ENCODE data around the gene TULP1.

The TULP1 gene

GRCh38 chr6:35496036-35496840, 16.5 kb downstream of the TULP1 start:
- TF ChIP-seq EZH2 (IDR thresholded peaks at IDR 0.05; ENCODE audit: borderline replicate concordance, low read depth, low read length, severe bottlenecking), result no peak
- TF ChIP-seq, protein P1, sequence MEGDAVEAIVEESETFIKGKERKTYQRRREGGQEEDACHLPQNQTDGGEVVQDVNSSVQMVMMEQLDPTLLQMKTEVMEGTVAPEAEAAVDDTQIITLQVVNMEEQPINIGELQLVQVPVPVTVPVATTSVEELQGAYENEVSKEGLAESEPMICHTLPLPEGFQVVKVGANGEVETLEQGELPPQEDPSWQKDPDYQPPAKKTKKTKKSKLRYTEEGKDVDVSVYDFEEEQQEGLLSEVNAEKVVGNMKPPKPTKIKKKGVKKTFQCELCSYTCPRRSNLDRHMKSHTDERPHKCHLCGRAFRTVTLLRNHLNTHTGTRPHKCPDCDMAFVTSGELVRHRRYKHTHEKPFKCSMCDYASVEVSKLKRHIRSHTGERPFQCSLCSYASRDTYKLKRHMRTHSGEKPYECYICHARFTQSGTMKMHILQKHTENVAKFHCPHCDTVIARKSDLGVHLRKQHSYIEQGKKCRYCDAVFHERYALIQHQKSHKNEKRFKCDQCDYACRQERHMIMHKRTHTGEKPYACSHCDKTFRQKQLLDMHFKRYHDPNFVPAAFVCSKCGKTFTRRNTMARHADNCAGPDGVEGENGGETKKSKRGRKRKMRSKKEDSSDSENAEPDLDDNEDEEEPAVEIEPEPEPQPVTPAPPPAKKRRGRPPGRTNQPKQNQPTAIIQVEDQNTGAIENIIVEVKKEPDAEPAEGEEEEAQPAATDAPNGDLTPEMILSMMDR (IDR thresholded peaks at IDR 0.05; ENCODE audit: borderline replicate concordance, extremely low read depth, low read length, poor library complexity, severe bottlenecking), result no peak
- Histone ChIP-seq H3K27ac (ENCODE audit: low read length) (no peak overlapping the region), H3K4me3 (ENCODE audit: low read depth in 1 of 2, low read length in 2 of 2) (no peak overlapping the region), H3K36me3 (ENCODE audit: insufficient read depth, low read length) (no peaks in the 10 kb centered on the region), H4K20me1 (ENCODE audit: insufficient read depth, low read length) (peaks cover 8% of the 10 kb centered on the region), H3K9me3 (ENCODE audit: insufficient read depth, low read length, severe bottlenecking) (no peaks in the 10 kb centered on the region), H3K27me3 (ENCODE audit: insufficient read depth, low read length, poor library complexity) (peaks cover 45% of the 10 kb centered on the region), H3K79me2 (ENCODE audit: insufficient read depth, low read length) (no peaks in the 10 kb centered on the region), H2AFZ (ENCODE audit: low read depth, low read length) (no peak overlapping the region), H3K4me1 (ENCODE audit: insufficient read depth, low read length) (peaks cover 12% of the 10 kb centered on the region), H3K9ac (ENCODE audit: low read depth, low read length) (no peak overlapping the region), H3K4me2 (ENCODE audit: insufficient read depth, low read length) (no peak overlapping the region)
- DNase-seq (no peak), ATAC-seq (ENCODE audit: insufficient read depth, low read depth) (no peak)

DNA sequence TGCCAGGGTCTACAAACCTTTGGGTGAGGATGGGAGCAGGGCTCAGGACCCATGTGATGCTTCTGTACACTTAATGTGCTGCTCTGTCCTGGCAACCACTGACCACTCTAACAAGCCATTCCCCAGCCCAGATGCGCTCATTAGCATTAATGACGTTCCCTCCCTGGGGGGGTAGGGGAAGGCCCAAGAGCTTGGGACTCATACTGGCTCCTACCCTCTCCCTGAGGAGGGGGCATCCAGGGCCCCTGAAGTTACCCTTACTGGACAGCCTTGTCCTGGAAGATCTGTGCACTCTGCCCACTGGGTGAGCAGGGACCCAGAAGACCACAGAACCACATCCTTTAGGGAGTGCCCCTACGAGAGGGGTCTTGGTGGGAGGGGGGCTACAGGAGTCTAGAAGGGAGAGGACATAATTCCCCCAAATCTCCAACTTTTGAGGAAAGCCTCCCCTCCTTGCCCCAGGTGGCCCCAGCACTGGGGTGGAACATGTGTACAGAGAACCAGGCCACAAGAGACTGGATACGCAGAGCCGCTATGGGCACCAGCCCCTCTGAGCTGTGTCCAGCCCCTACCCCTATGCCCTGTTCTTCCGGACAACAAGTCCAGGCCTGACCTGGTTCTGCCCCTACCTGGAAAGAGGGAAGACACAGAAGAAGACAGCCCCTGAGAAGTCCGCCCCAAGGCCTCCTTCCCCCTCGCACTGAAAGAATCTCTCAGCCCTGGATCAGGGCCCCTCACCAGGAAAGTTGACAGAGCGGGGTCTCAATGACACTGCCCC, 17.2 kb downstream of the TULP1 start:
- no peaks in the 10 kb centered on the region for H3K79me2 ChIP-seq (ENCODE audit: insufficient read depth, low read length)
- H3K4me2 ChIP-seq (ENCODE audit: insufficient read depth, low read length), result no peak overlapping the region
- ATAC-seq (ENCODE audit: insufficient read depth, low read depth), result no peak
- H3K27ac ChIP-seq (ENCODE audit: low read length), result no peak overlapping the region
- H3K4me3 ChIP-seq (ENCODE audit: low read depth in 1 of 2, low read length in 2 of 2), result no peak overlapping the region
- H3K9ac ChIP-seq (ENCODE audit: low read depth, low read length), result no peak overlapping the region
- H2AFZ ChIP-seq (ENCODE audit: low read depth, low read length), result no peak overlapping the region
- TF ChIP-seq, protein P1 (IDR thresholded peaks at IDR 0.05; ENCODE audit: borderline replicate concordance, extremely low read depth, low read length, poor library complexity, severe bottlenecking), result no peak
- TF ChIP-seq EZH2 (IDR thresholded peaks at IDR 0.05; ENCODE audit: borderline replicate concordance, low read depth, low read length, severe bottlenecking), result no peak
- peaks cover 39% of the 10 kb centered on the region for H3K27me3 ChIP-seq (ENCODE audit: insufficient read depth, low read length, poor library complexity)
- H3K4me1 ChIP-seq (ENCODE audit: insufficient read depth, low read length), result peaks cover 12% of the 10 kb centered on the region
- peaks cover 8% of the 10 kb centered on the region for H4K20me1 ChIP-seq (ENCODE audit: insufficient read depth, low read length)
- no peak for DNase-seq
- no peaks in the 10 kb centered on the region for H3K36me3 ChIP-seq (ENCODE audit: insufficient read depth, low read length)
- no peaks in the 10 kb centered on the region for H3K9me3 ChIP-seq (ENCODE audit: insufficient read depth, low read length, severe bottlenecking)

GRCh38 chr6:35494161-35494563, 18.5 kb downstream of the TULP1 start:
- Histone ChIP-seq H3K27ac (ENCODE audit: low read length) (no peak overlapping the region), H3K9ac (ENCODE audit: low read depth, low read length) (no peak overlapping the region), H2AFZ (ENCODE audit: low read depth, low read length) (no peak overlapping the region), H3K4me2 (ENCODE audit: insufficient read depth, low read length) (no peak overlapping the region), H3K79me2 (ENCODE audit: insufficient read depth, low read length) (no peaks in the 10 kb centered on the region), H3K9me3 (ENCODE audit: insufficient read depth, low read length, severe bottlenecking) (no peaks in the 10 kb centered on the region), H3K36me3 (ENCODE audit: insufficient read depth, low read length) (no peaks in the 10 kb centered on the region), H4K20me1 (ENCODE audit: insufficient read depth, low read length) (peaks cover 8% of the 10 kb centered on the region), H3K27me3 (ENCODE audit: insufficient read depth, low read length, poor library complexity) (peaks cover 30% of the 10 kb centered on the region), H3K4me3 (ENCODE audit: low read depth in 1 of 2, low read length in 2 of 2) (no peak overlapping the region), H3K4me1 (ENCODE audit: insufficient read depth, low read length) (peaks cover 12% of the 10 kb centered on the region)
- no peak for TF ChIP-seq EZH2 (IDR thresholded peaks at IDR 0.05; ENCODE audit: borderline replicate concordance, low read depth, low read length, severe bottlenecking)
- TF ChIP-seq, protein P1 (IDR thresholded peaks at IDR 0.05; ENCODE audit: borderline replicate concordance, extremely low read depth, low read length, poor library complexity, severe bottlenecking), result no peak
- ATAC-seq (ENCODE audit: insufficient read depth, low read depth) (no peak), DNase-seq (no peak)

Data from DND-41 (cell line).